Spleen (tissue), 7 donors: Measurements from ENCODE around the gene SLC25A13.

Experiments
- POLR2AphosphoS5 ChIP-seq, 3 donors: sonication (generic); formaldehyde crosslinking; IDR thresholded peaks; one replicate each; pipeline ENCODE4 v1.5.1; 2017; ENCODE audit warnings: antibody characterized with exemption in 3 of 3
- TF ChIP-seq, protein P1 (sequence below), 11 experiments: fragments of 200-600 bp in 7 of 11; fragments of 450-650 bp in 4 of 11; sonication (generic) in 4 of 11; IDR thresholded peaks in 8 of 11; conservative IDR thresholded peaks in 3 of 11; 1 replicate in 7 of 11; 2 replicates in 4 of 11; pipeline versions ENCODE4 v1.4.0 to v1.8.0; 2016 to 2021; ENCODE audit warnings: antibody characterized with exemption in 11 of 11, inconsistent platforms in 4 of 11, mild to moderate bottlenecking in 1 of 11
- donor health status: DM: no; HTN: no; CAD: no; lungs with moderate emphysema.
- donor health status: DM: no; HTN: no; CAD: no.
- donor health status: DM: no; HTN: no; CAD: no.

DNA sequence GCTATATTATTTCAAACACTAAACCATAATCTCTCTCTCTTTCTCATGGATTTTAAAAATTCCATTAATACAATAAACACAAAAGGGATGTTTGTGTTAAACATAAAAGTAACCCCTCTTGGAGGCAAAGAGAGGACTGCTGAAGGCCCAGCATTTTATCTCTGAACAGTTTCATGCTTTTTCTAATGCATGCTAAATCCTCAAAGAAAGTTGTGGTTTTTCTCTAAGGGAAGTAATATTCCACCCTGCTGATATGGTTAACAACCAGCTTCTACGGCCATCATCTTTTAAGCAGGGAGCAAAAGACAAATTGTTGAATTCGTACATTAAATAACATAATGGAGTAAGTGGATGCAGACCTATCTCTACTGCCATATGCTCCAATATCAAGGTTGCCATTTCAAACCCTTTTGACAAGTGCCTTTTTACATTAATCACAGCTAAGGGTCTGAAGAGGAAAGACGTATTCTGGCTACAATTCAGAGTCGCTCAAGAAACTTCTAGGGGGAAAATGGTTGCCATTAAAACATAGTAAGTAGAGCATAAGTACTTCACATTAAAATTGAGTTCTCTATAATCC lies 103.1 kb downstream of the SLC25A13 start:
- no peak for TF ChIP-seq POLR2AphosphoS5 (IDR thresholded peaks at IDR 0.05)
- TF ChIP-seq, protein P1, sequence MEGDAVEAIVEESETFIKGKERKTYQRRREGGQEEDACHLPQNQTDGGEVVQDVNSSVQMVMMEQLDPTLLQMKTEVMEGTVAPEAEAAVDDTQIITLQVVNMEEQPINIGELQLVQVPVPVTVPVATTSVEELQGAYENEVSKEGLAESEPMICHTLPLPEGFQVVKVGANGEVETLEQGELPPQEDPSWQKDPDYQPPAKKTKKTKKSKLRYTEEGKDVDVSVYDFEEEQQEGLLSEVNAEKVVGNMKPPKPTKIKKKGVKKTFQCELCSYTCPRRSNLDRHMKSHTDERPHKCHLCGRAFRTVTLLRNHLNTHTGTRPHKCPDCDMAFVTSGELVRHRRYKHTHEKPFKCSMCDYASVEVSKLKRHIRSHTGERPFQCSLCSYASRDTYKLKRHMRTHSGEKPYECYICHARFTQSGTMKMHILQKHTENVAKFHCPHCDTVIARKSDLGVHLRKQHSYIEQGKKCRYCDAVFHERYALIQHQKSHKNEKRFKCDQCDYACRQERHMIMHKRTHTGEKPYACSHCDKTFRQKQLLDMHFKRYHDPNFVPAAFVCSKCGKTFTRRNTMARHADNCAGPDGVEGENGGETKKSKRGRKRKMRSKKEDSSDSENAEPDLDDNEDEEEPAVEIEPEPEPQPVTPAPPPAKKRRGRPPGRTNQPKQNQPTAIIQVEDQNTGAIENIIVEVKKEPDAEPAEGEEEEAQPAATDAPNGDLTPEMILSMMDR (IDR thresholded peaks at IDR 0.05 in 8 of 11, conservative IDR thresholded peaks at IDR 0.05 in 3 of 11), result no peak
